ENCODE data around the gene GRK5.

The GRK5 gene

GRCh38 chr10:119251315-119251708 lies 43.9 kb downstream of the GRK5 start:
- TF ChIP-seq ZFX (IDR thresholded peaks at IDR 0.05; ENCODE audit: borderline replicate concordance) (no peak), CTCF (IDR thresholded peaks at IDR 0.05) (no peak)
- no peak overlapping the region for H3K27ac ChIP-seq

- no peak overlapping the region for H3K27ac ChIP-seq
- TF ChIP-seq CTCF (IDR thresholded peaks at IDR 0.05) (no peak), ZFX (IDR thresholded peaks at IDR 0.05; ENCODE audit: borderline replicate concordance) (no peak)
Measured at GRCh38 chr10:119252051-119252465, 44.7 kb downstream of the GRK5 start.

- TF ChIP-seq ZFX (IDR thresholded peaks at IDR 0.05; ENCODE audit: borderline replicate concordance), result no peak
- TF ChIP-seq CTCF (IDR thresholded peaks at IDR 0.05), result no peak
- H3K27ac ChIP-seq, result no peak overlapping the region
Measured at GRCh38 chr10:119252470-119253151, 45.2 kb downstream of the GRK5 start.

GRCh38 chr10:119253433-119254174 lies 46.2 kb downstream of the GRK5 start:
- TF ChIP-seq ZFX (IDR thresholded peaks at IDR 0.05; ENCODE audit: borderline replicate concordance), result no peak
- no peak for TF ChIP-seq CTCF (IDR thresholded peaks at IDR 0.05)
- no peak overlapping the region for H3K27ac ChIP-seq

GRCh38 chr10:119254335-119254734 lies 47.0 kb downstream of the GRK5 start:
- no peak overlapping the region for H3K27ac ChIP-seq
- TF ChIP-seq CTCF (IDR thresholded peaks at IDR 0.05) (no peak), ZFX (IDR thresholded peaks at IDR 0.05; ENCODE audit: borderline replicate concordance) (no peak)

- no peak overlapping the region for H3K27ac ChIP-seq
- no peak for TF ChIP-seq ZFX (IDR thresholded peaks at IDR 0.05; ENCODE audit: borderline replicate concordance)
- TF ChIP-seq CTCF (IDR thresholded peaks at IDR 0.05), result no peak
Measured at GRCh38 chr10:119256030-119256429, 48.7 kb downstream of the GRK5 start.

GRCh38 chr10:119256897-119257296 lies 49.5 kb downstream of the GRK5 start:
- no peak overlapping the region for H3K27ac ChIP-seq
- TF ChIP-seq ZFX (IDR thresholded peaks at IDR 0.05; ENCODE audit: borderline replicate concordance), result no peak
